DMS 273 treated with DMSO at 0.1 percent for 48 hours (cell line): ENCODE data around the gene SUB1.
"Not testable (repeated sequence)": the region's sequence is repeated elsewhere in the genome, so short reads cannot be mapped to it uniquely, and the experiment has no call there.

ENCODE experiments used
- DNase-seq: peaks from one replicate; lab custom pipeline; 2025; lab: John Stamatoyannopoulos, UW

SUB1 gene

DNA sequence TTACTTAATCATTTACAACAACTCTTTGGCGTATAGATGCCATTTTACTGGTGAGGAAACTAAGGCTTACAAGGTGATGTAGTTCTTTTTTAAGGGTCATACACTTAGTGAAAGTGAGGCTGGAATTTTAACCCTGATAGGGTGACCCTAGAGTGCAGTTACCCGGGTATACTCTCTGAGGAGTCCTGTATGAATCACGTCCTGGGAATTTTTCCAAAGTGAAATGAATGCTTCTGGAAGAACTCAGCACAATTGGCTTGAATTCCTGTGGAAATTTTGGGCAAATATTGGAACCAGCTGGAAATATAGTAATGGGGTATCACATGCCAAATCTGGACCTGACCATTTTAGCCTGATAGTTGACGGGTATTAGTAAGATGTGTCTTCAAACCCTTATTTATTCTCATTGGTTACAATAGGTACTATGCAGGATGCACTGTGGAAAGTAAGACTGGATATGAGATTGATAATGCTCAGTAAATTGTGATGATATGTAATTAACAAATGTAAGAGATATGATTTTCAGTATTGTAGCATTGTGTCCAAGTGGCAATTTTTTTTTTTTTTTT lies 14.8 kb downstream of the SUB1 start:
- DNase-seq: no peak

DNA sequence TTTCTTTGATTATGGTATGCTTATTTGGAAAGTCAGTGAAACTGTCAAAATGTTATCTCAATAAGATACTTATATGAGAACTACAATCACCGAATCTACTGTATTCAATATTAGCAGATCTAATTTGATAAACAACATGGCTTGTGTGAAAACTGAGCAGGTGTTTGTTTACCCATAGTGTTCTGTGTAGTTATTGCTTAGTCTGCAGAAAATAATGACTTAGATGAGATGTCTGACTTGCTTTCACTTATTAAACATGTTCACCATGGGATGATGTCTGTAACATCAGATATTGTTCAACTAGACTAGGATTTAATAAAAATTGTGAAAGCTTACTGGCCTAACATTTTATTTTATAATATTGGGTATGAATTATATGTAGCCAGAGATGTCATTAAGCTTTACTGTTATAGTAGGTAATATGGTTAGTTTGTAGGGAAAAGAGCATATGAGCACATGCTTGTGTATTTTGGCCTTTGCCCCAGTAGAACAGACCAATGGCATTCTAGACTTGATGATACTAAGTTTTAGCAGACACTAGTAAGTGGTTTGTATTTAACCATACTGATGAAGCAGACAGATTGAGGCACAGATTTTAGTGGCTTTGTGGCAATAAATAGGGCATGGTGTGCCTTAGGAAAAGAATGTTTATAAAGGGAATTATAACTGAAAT lies 16.4 kb downstream of the SUB1 start:
- peak; percentile 20 for DNase-seq

DNA sequence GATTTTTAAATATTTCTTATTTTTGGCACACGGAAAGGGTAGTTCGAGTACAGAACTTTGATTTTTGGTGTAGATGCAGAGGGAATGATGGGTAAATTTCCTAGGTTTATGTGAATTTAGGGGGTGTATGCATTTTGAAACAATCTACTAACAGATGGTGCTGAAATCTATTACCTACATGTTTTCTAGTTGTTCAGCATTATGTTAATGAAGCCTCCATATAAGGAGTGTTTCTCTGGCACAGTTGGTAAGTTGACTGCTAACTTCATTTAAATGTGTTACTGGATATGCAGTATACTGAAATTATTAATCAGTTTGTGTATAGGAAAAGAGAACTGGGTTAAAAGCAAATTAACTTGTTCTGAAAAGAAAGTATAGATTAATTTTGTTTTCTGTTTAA lies 17.5 kb downstream of the SUB1 start:
- DNase-seq: peak; percentile 66

DNA sequence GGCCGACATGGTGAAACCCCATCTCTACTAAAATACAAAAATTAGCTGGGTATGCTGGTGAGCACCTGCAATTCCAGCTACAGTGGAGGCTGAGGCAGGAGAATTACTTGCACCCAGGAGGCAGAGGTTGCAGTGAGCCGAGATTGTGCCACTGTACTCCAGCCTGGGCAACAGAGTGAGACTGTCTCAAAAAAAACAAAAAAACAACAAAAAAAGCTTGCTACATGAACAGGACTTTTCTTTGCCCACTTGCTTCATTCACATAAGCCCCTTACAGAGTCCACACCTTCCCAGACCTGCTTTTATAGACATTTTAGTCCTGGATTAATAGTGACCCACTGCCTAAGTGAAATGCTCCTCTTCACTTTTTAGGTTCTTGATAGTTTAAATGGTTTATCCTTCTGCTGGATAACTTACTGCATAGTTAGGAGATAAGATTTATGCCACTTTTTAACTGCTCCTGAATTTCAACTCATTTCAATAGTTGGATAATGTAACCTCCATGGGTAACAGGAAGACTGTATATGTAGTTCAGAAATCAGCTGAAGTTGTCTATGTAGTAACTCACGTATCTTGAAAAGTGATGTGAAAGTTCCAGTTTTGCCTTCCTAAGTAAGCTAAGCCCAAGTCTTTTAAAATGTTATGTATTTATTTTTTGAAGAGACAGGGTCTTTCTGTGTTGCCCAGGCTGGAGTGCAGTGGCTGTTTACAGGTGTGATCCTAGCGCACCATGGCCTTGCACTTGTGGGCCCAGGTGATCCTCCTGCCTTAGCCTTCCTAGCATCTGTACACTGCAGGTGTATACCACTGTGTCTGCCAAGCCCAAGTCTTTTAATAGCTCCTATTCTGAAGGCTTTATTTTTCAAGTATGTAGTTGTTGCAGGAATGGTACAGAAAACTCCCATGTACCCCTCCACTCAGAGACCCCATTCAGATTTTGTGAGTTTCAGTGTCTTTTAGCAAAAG lies 19.7 kb downstream of the SUB1 start:
- no peak for DNase-seq

DNA sequence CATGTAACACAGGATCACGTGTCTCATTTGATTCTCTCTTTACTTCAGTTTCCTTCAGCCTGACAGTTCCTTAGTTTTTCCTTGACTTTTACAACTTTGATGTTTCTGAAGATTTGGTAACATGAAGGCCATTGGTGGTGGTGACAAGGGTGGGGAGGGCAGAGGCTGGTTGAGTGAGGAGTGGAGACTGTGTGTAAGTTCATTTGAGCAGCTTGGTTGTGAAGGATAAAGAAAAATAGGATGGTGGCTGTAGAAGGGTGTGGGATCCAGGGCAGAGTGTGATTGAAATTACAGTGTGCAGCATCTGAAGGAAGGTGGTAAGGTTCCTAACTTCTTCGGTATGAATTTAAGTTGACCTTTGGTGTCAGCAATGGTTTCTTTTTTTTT lies 20.4 kb downstream of the SUB1 start:
- DNase-seq: no peak

DNA sequence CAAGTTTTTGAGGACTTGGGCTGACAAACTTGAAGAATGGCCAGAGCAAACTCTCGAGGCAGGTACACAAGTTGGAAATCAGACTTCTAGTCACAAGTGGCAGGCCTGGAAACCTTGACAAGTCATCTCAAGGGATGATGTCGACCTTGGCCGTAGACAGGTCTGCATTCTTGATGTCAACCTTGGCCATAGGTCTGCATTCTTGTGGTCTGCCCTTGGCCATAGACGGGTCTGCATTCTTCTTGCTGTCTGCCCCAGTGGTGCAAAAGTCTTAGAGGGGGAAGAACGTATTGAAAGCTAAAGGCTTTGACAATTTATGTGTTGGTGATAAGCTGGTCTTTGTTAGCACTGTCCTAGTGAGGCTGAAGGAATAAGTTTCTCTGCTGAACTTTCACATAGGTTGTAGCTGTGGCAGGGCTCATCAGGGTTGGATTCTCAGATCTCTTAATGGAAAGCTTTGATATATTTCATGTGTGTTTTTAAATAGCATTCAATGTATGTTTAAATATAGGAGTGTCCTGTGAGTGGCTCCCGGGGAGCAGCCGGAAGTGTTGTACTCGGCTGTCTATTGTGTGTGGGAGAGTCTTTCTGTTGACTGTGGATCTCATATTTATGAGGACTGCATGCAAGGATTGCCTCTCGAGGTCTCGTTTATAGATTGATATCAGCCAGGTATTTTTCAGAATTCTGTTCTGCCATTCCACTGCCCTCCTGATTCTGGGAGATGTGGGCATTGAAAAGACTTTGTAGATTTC lies 27.0 kb downstream of the SUB1 start:
- DNase-seq: no peak

DNA sequence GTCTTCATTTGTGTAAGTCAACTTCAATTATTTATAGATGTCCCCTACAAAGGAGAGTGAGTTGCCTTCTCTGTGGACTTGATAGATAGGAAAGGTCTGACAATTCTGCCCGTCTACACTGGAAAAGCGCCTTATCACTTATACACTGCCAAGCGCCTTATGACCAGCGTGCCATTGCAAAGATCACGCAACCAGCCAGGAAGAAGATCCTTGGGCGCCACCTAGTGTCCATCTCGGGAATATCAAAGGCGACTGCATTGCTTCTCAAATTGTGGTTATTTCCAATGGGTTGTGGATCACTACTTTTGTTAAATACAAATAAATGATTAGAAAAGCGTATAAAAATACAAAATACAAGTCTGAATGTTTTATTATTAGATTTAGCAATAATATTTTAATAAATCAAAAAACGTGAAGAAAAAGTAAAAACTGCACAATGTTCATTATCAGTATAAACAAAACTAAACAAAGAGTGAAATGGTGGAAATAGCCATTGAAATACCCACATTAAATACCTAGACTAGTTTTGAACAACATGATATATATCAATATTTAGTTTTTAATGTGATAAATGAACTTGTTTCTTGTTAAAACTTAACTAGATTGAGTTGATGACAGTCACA lies 27.8 kb downstream of the SUB1 start:
- no peak for DNase-seq

DNA sequence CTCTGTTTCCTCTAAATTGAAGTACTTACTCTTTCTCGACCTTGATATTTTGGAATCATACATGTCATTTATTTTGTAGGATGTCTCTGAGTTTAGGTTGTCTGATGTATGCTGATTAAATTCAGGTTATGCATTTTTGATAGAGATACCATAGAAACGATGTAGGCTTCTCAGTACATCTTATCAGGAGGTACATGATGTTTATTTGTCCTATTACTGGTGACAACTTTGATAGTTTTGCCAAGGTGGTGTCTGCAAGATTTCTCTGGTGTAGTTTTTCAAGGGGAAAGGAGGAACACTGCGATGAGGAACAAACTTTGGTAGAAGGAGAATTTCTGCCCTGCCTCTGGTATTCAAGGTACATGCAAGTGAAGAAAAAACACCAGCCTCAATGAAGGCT lies 29.9 kb downstream of the SUB1 start:
- DNase-seq: no peak

DNA sequence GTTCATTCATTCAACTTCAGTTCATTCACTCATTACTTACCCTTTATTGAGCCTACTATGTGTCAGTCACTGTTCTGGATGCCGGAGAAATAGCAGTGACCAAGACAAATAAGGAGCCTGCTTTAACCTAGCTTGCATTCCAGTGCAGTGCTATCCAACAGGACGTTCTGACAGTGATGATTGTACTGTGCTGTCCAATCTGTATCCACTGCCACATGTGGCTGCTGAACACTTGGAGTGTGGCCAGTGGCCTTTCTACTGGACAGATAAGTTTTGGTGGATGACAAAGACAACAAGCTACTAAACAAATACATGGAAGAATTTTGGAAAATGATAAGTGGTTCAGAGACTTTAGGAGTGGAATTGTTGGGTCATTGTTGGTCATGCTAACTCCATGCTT lies 33.6 kb downstream of the SUB1 start:
- DNase-seq: no peak

DNA sequence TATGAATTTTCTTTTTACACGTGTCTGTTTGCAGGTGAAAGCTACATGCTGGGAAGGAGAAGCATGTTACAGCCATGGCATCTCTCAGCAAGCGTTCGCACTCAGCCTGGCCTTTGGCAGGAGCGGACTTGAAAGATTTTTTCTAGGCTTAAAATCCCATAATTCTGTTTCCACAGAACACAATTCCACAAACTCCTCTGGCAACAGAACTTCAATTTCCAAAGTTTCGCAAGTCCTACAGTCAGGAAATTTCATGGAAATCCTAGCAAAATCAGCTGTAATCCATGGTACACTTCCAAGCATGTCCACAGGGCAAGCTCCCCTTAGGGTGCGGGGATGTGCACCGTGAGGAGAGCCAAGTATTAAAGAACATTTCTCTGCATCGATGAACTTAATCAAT lies 35.9 kb downstream of the SUB1 start:
- no peak for DNase-seq

DNA sequence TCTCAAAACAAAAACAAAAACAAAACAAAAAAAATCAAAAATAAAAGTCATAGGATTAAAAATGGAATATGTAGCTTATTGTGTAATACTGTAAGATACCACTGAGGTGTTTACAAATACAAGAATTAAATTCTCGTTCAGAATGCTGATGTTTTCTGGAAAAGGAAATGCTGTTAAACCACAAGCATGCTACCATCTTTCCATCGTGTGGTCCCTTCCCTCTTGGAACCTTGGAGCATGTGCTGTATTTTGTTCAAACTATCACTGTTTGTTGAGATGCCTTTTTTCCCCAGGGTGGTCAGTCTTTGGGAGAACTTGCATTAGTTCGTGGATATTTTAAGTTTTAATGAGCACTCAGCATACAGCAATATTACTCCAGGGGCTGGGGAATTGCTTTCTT lies 39.7 kb downstream of the SUB1 start:
- DNase-seq: no peak

DNA sequence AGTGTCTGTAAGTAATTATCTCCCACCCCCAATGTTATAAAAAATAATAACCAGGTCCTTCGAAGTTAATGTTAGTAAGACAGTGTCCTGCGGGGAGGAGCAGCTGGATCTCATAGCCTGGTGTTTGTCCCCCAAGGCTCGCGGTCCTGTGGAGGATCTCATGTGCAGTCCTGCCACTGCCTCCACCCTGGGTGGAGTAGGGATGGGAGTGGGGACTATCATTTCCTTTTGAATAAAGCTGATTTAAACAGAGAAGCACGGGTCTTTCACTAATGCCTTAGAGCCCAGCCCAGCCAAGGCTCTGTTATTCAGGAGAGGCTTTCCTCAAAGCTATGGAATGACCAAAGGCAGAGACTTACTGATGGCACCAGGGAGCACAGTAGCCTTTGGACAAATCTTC lies 40.2 kb downstream of the SUB1 start:
- DNase-seq: no peak

DNA sequence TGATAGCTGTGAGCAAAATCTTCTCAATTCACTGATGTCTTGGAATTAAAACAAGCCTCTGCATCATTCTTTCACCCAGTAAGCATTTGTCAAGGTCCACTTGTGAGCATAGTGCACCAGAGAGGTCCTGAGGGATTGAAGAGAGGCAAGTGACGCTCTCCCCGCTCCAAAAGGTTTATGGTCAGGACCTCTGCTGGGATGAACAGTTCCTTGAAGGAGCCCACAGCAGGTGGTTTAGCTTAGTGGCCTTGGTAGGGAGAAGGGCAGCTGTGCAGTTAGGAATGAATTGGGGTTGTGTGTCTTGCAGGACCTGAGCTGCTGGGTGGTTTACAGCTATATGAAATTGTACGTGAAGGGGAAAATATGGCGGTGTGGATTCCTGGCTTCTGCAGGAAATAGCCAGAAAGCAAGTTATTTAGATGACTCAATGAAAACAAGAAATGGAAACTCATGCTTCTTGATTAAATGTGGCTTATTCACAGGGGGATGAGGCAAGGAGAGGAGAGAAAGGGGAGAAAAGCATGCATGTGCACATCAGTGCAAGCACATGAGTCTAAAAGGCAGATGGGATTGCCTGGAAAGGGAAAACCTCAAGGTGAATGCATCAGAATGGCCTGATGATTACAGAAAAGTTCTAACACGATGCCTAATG lies 42.0 kb downstream of the SUB1 start:
- DNase-seq: no peak

DNA sequence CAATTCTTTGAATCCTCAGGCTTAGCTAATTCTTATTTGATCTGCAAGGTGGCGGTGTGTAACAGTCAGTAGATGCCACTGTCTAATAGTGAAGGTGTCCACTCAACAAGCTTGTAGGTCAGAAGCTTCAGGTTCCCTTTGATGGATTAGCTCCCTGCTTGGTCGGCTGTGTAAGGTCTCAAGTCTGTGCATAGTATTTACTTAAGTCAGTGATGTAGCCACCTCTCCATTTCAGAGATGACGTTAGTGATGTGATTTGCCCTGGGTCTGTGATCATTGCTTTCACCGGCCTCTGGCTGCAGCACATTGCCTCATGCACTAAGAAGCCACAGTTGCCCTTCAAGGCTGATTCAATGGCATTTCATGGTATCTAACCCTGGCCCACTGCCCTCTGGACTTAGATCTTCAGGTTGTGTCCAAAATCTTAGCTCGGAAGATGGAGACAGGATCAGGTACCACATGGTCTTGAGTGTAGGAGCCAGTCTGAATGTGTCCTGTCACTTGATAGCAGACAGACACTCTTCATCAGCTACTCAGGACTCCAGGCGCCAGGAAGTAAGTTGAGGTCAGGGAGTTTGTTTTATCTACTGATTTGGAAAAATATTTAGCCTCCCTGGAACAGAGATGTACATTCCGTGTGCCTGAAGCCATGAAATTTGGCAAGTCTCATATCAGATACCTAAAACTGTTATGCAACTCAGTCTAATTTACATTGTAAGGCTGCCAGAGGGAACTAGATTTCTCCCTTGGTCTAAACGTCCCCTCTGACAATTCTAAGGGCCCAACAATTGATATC lies 42.9 kb downstream of the SUB1 start:
- DNase-seq: no peak

DNA sequence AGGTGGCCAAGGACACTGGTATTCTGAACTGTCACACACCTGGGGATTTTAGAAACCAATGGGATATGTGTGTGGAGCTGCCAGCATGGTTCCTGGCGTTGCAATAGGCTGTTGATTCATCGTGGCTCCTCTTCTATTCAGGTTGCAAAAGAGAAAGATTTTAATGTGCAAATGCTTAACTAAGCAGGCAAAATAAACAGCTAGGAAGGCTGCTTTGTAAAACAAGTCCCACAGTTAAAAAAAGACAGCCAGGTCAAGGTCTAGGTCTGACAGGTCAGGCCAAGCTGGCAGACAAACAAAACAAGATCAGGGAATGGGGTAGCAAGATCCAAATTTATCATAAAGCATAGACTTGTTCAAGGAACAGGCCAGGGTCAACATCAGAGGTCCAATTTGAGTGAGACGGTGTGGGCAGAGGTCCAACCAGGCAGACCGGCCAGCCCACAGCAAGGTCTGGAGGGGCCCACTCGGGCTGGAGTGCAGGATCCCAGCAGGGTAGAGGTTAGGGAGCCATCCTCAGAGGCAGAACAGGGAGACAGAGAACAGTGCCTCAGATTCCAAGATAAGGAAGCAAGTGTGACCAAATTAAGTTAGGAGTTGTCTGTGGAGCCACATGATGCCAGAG lies 45.6 kb downstream of the SUB1 start:
- DNase-seq: no peak

DNA sequence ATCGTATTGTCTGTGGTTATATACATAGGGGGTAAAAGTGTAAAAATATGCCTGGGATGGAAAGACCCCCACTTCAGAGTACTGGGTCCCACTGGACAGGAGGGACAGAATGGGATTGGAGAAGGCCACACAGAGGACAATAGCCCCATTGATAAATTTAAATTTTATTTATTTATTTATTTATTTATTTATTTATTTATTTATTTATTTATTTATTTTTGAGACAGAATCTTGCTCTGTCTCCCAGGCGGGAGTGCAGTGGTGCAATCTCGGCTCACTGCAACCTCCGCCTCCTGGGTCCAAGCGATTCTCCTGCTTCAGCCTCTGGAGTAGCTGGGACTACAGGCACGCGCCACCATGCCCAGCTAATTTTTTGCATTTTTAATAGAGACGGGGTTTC lies 47.7 kb downstream of the SUB1 start:
- DNase-seq: not testable (repeated sequence)

DNA sequence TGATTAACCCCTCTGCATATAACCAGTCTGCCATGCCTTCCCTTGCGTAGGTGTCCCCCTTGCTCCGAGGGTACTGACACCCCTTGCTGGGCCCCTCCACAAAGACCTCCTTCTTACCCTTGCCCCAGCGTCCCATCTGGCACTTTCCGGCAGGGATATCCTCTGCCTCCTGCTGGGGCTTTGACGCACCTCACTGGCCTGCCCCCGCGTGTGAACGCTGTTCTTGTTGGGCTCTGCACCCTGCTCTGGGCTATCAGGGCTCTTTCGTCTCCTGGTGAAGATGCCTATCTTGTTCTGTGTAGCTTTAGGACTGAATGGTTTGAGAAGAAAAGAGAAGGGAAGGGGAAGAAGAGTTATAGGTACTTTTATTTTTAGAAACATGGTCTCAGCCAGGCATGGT lies 53.0 kb downstream of the SUB1 start:
- no peak for DNase-seq

DNA sequence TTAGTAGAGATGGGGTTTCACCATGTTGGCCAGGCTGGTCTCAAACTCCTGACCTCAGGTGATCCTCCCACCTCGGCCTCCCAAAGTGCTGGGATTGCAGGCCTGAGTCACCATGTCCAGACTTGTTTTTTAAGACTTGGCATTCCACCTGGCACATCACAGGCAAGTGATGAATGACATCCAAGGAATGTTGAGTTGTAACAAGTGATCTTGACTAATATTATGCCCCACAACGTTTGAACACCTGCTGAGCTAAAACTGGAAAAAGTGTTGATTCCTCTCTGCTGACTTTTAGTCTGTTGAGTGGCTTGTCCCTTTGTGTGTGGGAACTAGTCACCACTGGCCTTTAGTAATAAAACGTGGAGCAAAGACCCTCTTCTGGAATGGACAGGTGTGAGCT lies 54.6 kb downstream of the SUB1 start:
- DNase-seq: no peak

DNA sequence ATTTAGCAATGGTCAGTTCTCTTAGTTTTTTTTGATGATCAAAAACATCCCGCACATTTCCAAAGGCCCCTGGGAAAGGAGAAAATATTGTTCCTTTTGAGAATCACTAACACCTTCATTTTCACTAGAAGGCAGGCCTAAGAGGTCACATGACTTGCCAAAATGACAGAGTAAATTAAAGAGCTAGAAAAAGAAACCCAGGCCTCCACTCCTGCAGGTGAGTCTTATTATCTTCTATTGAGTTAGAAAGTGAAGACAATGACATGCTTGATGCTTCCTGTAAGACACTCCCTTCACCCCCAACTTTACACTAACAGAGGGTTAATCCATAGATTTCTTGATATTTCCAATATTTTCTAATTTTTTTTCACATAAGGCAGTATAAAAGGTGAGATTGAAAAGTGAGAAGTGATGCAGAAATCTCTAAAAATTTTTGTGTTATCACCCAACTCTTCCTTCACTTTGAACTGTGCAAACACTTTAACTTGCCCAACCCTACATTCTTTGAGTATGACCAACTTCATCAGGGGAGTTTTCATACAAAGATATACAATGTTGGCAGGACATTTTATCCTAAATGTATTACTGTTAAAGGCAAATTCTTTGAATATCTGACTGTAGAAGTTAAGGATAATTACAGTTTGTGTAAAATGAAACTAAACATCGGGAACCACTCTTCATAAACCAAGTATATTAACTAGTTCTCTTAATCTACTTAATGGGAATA lies 57.1 kb downstream of the SUB1 start:
- no peak for DNase-seq
